Astrocyte of the cerebellum (primary cell): ENCODE results near the gene FGF16.

Experiments used
- DNase-seq: peaks from one replicate; pipeline ENCODE4 v3.0.0-alpha.2; 2011; ENCODE audit warnings: low read depth
- H3K4me3 ChIP-seq: 2 replicates; pipeline ENCODE4 v1.5.1; 2011; ENCODE audit warnings: mild to moderate bottlenecking, low read depth, low read length, moderate library complexity
- in situ Hi-C: cut with HindIII; loops from 2 replicates; pipeline ENCODE4 v1.10.0; 2017; ENCODE audit warnings: low sequenced_read_pairs
- TF ChIP-seq, protein P1 (sequence below): IDR thresholded peaks from 2 replicates; pipeline ENCODE4 v1.5.1; 2012; ENCODE audit warnings: low read length, low read depth, moderate library complexity, mild to moderate bottlenecking; ENCODE audit errors: missing control alignments

Gene FGF16

DNA sequence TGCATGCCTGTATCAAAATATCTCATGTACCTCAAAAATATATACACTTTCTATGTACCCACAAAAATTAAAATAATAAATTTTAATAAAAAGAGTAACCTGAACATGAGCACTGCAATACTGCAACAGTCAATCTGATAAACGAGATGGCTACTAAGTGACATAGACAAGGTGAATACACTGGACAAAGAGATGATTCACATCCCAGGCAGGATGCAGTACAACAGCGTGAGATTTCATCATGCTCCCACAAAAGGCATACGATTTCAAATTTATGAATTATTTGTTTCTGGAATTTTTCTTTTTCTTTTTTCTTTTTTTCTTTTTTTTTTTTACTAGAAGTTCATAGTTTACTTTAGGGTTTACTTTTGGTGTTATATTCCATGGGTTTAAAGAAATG lies 12.2 kb upstream of the FGF16 start:
- no peak for DNase-seq
- no peak overlapping the region for H3K4me3 ChIP-seq
- TF ChIP-seq, protein P1, sequence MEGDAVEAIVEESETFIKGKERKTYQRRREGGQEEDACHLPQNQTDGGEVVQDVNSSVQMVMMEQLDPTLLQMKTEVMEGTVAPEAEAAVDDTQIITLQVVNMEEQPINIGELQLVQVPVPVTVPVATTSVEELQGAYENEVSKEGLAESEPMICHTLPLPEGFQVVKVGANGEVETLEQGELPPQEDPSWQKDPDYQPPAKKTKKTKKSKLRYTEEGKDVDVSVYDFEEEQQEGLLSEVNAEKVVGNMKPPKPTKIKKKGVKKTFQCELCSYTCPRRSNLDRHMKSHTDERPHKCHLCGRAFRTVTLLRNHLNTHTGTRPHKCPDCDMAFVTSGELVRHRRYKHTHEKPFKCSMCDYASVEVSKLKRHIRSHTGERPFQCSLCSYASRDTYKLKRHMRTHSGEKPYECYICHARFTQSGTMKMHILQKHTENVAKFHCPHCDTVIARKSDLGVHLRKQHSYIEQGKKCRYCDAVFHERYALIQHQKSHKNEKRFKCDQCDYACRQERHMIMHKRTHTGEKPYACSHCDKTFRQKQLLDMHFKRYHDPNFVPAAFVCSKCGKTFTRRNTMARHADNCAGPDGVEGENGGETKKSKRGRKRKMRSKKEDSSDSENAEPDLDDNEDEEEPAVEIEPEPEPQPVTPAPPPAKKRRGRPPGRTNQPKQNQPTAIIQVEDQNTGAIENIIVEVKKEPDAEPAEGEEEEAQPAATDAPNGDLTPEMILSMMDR = no peak
- in situ Hi-C loops = no loop called here

DNA sequence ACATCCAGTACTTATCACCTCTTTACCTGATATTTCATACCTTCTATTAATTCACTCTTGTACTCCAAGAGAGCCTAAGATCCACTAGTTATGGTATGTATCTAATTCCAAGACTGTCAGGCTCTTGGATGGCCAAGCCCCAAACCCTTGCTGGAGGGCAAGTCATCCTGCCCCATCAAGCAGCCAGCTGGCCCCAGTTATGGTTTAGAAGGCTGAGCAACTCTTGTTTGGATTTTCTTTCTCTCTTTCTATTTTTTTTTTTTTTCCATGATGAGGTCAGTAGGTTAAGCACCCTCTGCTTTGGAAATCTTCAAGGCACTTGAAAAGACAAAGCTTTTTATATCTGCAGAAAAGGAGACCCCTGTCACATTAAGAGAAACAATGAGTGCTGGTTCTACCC lies 10.9 kb upstream of the FGF16 start:
- TF ChIP-seq, protein P1 = no peak
- DNase-seq = no peak
- in situ Hi-C loops = no loop called here
- H3K4me3 ChIP-seq = no peak overlapping the region

DNA sequence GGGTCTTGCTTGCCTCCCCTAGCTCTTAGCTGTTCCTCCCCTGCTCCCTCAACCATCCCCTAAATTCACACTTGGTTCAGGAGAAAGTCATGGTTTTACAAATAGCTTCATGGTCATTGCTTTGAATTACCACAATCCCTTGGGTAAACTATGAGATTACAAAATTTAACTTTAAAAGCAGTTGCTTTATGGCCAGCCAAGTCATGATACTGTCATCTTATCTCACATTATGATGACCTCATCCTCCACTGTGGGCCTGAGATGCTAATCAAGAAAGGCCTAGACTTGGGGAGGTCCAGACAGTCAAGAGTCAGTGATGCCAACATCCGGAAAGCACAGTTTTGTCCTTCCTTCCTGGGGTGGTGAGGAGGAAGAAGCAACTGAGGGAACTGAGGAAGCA lies 10.5 kb upstream of the FGF16 start:
- DNase-seq = no peak
- TF ChIP-seq, protein P1 = no peak
- no peak overlapping the region for H3K4me3 ChIP-seq
- in situ Hi-C loops = no loop called here

DNA sequence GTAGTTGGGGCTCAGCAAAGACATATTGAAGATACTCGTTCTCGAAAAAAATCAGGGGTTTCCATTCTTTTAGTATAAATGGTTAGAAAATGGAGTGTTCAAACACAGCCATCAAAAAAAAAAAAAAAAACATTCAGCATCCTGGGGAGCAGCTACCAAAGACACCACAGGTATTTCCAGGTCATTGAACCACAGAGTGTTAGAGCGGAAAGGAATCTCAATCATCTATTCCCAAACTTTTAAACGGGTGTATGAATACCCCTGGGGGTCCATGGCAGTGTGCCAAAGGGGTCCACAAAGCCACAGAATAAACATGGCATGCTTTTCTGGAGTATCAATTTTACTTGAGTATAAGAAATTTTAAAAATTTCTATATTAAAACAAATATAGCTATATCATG lies 6.9 kb upstream of the FGF16 start:
- H3K4me3 ChIP-seq = no peak overlapping the region
- in situ Hi-C loops = no loop called here
- TF ChIP-seq, protein P1 = no peak
- DNase-seq = peak; percentile 47

DNA sequence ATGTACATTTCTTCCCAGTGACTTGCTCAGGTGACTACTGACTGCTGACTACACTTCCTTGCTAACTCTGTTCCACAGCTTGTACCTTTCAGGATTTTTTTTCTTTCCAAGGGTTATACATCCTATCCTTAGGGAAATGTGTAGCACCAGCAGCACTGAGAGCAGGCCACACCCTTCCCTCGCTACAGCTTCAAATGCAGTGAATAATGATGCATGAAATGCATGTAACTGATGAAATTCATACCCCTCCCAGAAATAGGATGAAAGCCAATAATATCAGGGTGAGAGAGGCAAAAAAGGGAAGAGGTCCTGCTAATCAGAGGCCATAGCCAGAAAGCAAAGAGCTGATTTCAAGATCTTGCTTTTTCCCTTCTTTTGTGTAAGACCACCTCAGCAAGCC lies 6.2 kb upstream of the FGF16 start:
- in situ Hi-C loops = no loop called here
- no peak for DNase-seq
- TF ChIP-seq, protein P1 = no peak

DNA sequence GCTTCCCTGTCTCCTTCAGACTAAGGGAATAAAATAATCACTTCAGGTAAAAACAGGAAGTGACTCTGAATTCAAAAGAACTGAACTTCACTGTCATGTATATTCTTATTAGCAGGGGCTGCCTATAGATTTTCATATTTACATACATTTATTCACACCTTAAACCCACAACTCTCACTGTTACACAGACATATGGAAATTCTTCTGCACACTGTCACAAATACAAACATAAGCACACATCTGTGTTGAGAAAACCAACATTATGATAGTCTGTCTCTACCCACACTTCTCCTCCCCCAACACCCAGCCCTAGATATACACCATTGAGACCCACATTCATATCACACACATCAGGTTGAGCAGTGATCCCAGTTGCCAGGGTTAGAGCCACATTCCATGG lies 5.7 kb upstream of the FGF16 start:
- TF ChIP-seq, protein P1 = no peak
- in situ Hi-C loops = no loop called here
- no peak overlapping the region for H3K4me3 ChIP-seq
- DNase-seq = no peak

More for the DNA sequence above, 6.2 kb upstream of the FGF16 start:
- H3K4me3 ChIP-seq = no peak overlapping the region

DNA sequence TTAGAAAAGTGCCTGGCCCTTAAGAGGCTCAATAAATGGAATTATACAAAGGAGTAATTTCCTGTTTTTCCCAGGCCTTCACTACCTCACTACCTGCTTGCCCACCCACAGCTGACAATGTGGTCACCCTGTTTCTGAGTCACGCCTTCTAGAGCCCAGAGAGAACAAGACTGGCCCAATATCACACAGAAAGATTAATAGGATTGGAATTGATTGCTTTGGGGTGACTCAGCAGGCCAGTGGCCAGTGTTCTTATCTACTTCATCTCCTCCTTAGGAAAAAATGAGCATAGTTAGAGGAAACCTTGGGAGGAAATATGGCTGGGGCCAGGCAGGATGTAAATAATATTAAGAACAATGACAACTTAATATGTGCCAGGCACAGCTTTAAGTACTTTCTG lies 4.5 kb upstream of the FGF16 start:
- DNase-seq = peak; percentile 59
- in situ Hi-C loops = no loop called here

More for the DNA sequence above, 4.5 kb upstream of the FGF16 start:
- TF ChIP-seq, protein P1 = no peak
- H3K4me3 ChIP-seq = no peak overlapping the region
